ENCODE data around the gene NAAA.
"Not testable (repeated sequence)": the region's sequence is repeated elsewhere in the genome, so short reads cannot be mapped to it uniquely, and the experiment has no call there.

Gene NAAA

GRCh38 chr4:75935628-75936027, 5.2 kb downstream of the NAAA start:
- H4K20me1 ChIP-seq (ENCODE audit: insufficient read depth, low read length) = no peaks in the 10 kb centered on the region
- H3K27ac ChIP-seq (ENCODE audit: low read length) = no peak overlapping the region
- no peaks in the 10 kb centered on the region for H3K9me3 ChIP-seq (ENCODE audit: insufficient read depth, low read length, severe bottlenecking)
- ATAC-seq (ENCODE audit: insufficient read depth, low read depth) (no peak), DNase-seq (no peak)
- H3K79me2 ChIP-seq (ENCODE audit: insufficient read depth, low read length) = no peaks in the 10 kb centered on the region; the same call in 1 of the 2 replicates
- H2AFZ ChIP-seq (ENCODE audit: low read depth, low read length) = no peak overlapping the region
- H3K4me2 ChIP-seq (ENCODE audit: insufficient read depth, low read length) = no peak overlapping the region
- peaks cover 18% of the 10 kb centered on the region for H3K4me1 ChIP-seq (ENCODE audit: insufficient read depth, low read length)
- peaks cover 23% of the 10 kb centered on the region for H3K36me3 ChIP-seq (ENCODE audit: insufficient read depth, low read length)
- H3K9ac ChIP-seq (ENCODE audit: low read depth, low read length) = no peak overlapping the region
- H3K4me3 ChIP-seq (ENCODE audit: low read depth in 1 of 2, low read length in 2 of 2) = no peak overlapping the region
- TF ChIP-seq CTCF (IDR thresholded peaks at IDR 0.05; ENCODE audit: borderline replicate concordance, extremely low read depth, low read length, poor library complexity, severe bottlenecking) = no peak
- no peak for TF ChIP-seq EZH2 (IDR thresholded peaks at IDR 0.05; ENCODE audit: borderline replicate concordance, low read depth, low read length, severe bottlenecking)
- H3K27me3 ChIP-seq (ENCODE audit: insufficient read depth, low read length, poor library complexity) = no peaks in the 10 kb centered on the region

- H3K27me3 ChIP-seq (ENCODE audit: insufficient read depth, low read length, poor library complexity) = no peaks in the 10 kb centered on the region
- no peaks in the 10 kb centered on the region for H4K20me1 ChIP-seq (ENCODE audit: insufficient read depth, low read length)
- no peak overlapping the region for H3K4me2 ChIP-seq (ENCODE audit: insufficient read depth, low read length)
- no peaks in the 10 kb centered on the region for H3K4me1 ChIP-seq (ENCODE audit: insufficient read depth, low read length)
- no peak overlapping the region for H2AFZ ChIP-seq (ENCODE audit: low read depth, low read length)
- no peak overlapping the region for H3K27ac ChIP-seq (ENCODE audit: low read length)
- H3K9ac ChIP-seq (ENCODE audit: low read depth, low read length) = no peak overlapping the region
- no peak for DNase-seq
- ATAC-seq (ENCODE audit: insufficient read depth, low read depth) = no peak
- H3K36me3 ChIP-seq (ENCODE audit: insufficient read depth, low read length) = peaks cover 13% of the 10 kb centered on the region; the same call in 1 of the 2 replicates
- H3K4me3 ChIP-seq (ENCODE audit: low read depth in 1 of 2, low read length in 2 of 2) = no peak overlapping the region
- no peaks in the 10 kb centered on the region for H3K9me3 ChIP-seq (ENCODE audit: insufficient read depth, low read length, severe bottlenecking)
- TF ChIP-seq CTCF (IDR thresholded peaks at IDR 0.05; ENCODE audit: borderline replicate concordance, extremely low read depth, low read length, poor library complexity, severe bottlenecking) (no peak), EZH2 (IDR thresholded peaks at IDR 0.05; ENCODE audit: borderline replicate concordance, low read depth, low read length, severe bottlenecking) (no peak)
- H3K79me2 ChIP-seq (ENCODE audit: insufficient read depth, low read length) = no peaks in the 10 kb centered on the region
Observed at GRCh38 chr4:75930152-75930551, 10.7 kb downstream of the NAAA start.

- not testable (repeated sequence) for H3K4me2 ChIP-seq (ENCODE audit: insufficient read depth, low read length); H3K9me3 ChIP-seq (ENCODE audit: insufficient read depth, low read length, severe bottlenecking); H2AFZ ChIP-seq (ENCODE audit: low read depth, low read length); ATAC-seq (ENCODE audit: insufficient read depth, low read depth); H3K9ac ChIP-seq (ENCODE audit: low read depth, low read length); H3K79me2 ChIP-seq (ENCODE audit: insufficient read depth, low read length); H3K27ac ChIP-seq (ENCODE audit: low read length); H3K27me3 ChIP-seq (ENCODE audit: insufficient read depth, low read length, poor library complexity); H3K4me1 ChIP-seq (ENCODE audit: insufficient read depth, low read length); DNase-seq; H3K4me3 ChIP-seq (ENCODE audit: low read depth in 1 of 2, low read length in 2 of 2); H4K20me1 ChIP-seq (ENCODE audit: insufficient read depth, low read length)
- peaks cover 15% of the 10 kb centered on the region; the same call in 1 of the 2 replicates for H3K36me3 ChIP-seq (ENCODE audit: insufficient read depth, low read length)
Observed at GRCh38 chr4:75924916-75925315, 15.9 kb downstream of the NAAA start.

- no peak overlapping the region for H3K27ac ChIP-seq (ENCODE audit: low read length)
Observed at GRCh38 chr4:75924309-75924827, 16.4 kb downstream of the NAAA start.

More at GRCh38 chr4:75924309-75924827, 16.4 kb downstream of the NAAA start:
- no peaks in the 10 kb centered on the region for H3K9me3 ChIP-seq (ENCODE audit: insufficient read depth, low read length, severe bottlenecking)
- H3K9ac ChIP-seq (ENCODE audit: low read depth, low read length) = no peak overlapping the region
- H2AFZ ChIP-seq (ENCODE audit: low read depth, low read length) = no peak overlapping the region
- DNase-seq = no peak
- no peak for TF ChIP-seq CTCF (IDR thresholded peaks at IDR 0.05; ENCODE audit: borderline replicate concordance, extremely low read depth, low read length, poor library complexity, severe bottlenecking)
- TF ChIP-seq EZH2 (IDR thresholded peaks at IDR 0.05; ENCODE audit: borderline replicate concordance, low read depth, low read length, severe bottlenecking) = no peak
- no peaks in the 10 kb centered on the region for H3K27me3 ChIP-seq (ENCODE audit: insufficient read depth, low read length, poor library complexity)
- H4K20me1 ChIP-seq (ENCODE audit: insufficient read depth, low read length) = no peaks in the 10 kb centered on the region
- H3K4me1 ChIP-seq (ENCODE audit: insufficient read depth, low read length) = no peaks in the 10 kb centered on the region
- no peaks in the 10 kb centered on the region for H3K79me2 ChIP-seq (ENCODE audit: insufficient read depth, low read length)
- no peak overlapping the region for H3K4me2 ChIP-seq (ENCODE audit: insufficient read depth, low read length)
- no peak overlapping the region for H3K4me3 ChIP-seq (ENCODE audit: low read depth in 1 of 2, low read length in 2 of 2)
- H3K36me3 ChIP-seq (ENCODE audit: insufficient read depth, low read length) = peaks cover 17% of the 10 kb centered on the region; the same call in 1 of the 2 replicates
- no peak for ATAC-seq (ENCODE audit: insufficient read depth, low read depth)
